Keratinocyte (primary cell): ENCODE results near the gene SLC26A5. TPM values are rescaled to one million over a fixed set of nuclear protein-coding genes. Genes with fewer than 3 reads are reported as not detected.

Experiments used
- DNase-seq: peaks from one replicate; pipeline ENCODE4 v3.0.0-alpha.2; 2011; ENCODE audit warnings: low read depth, missing footprints, low spot score
- FAIRE-seq: peaks from 2 replicates; lab custom pipeline; 2011; peaks lifted over from hg19 to GRCh38; lab: Jason Lieb, UNC
- H2AFZ ChIP-seq: 2 replicates; pipeline ENCODE4 v1.6.0; 2012; ENCODE audit warnings: low read length, control low read depth, inconsistent platforms; ENCODE audit not compliant: control insufficient read depth
- H3K27ac ChIP-seq: 2 replicates; pipeline ENCODE4 v1.5.1; 2011; ENCODE audit warnings: low read length; ENCODE audit not compliant: control insufficient read depth, insufficient read depth
- H3K27me3 ChIP-seq: 3 replicates; pipeline ENCODE4 v1.6.0; 2011; ENCODE audit warnings: low read length; ENCODE audit not compliant: control insufficient read depth, insufficient read depth; ENCODE audit errors: extremely low read depth
- H3K36me3 ChIP-seq, 2 experiments: 2 replicates in 1 of 2; 3 replicates in 1 of 2; pipeline ENCODE4 v1.5.1; 2011; ENCODE audit warnings: low read length in 2 of 2, mild to moderate bottlenecking in 1 of 2; ENCODE audit not compliant: control insufficient read depth in 2 of 2, insufficient read depth in 2 of 2; ENCODE audit errors: extremely low read depth in 1 of 2
- H3K4me1 ChIP-seq: 3 replicates; pipeline ENCODE4 v1.5.1; 2011; ENCODE audit warnings: low read length; ENCODE audit not compliant: control insufficient read depth, insufficient read depth; ENCODE audit errors: extremely low read depth
- H3K4me2 ChIP-seq: 3 replicates; pipeline ENCODE4 v1.6.0; 2011; ENCODE audit warnings: low read depth, low read length; ENCODE audit not compliant: control insufficient read depth, insufficient read depth; ENCODE audit errors: extremely low read depth
- H3K4me3 ChIP-seq, 3 experiments: fragments of 200-600 bp in 1 of 3; sonication (generic) in 1 of 3; 2 replicates in 2 of 3; 3 replicates in 1 of 3; pipeline ENCODE4 v1.5.1; 2011 to 2016; ENCODE audit warnings: low read length in 3 of 3, mild to moderate bottlenecking in 3 of 3, control low read depth in 2 of 3, inconsistent platforms in 1 of 3, low read depth in 1 of 3, mixed read lengths in 1 of 3, mixed run types in 1 of 3, moderate library complexity in 1 of 3; ENCODE audit not compliant: control insufficient read depth in 2 of 3, insufficient read depth in 2 of 3; ENCODE audit errors: extremely low read depth in 1 of 3
- H3K79me2 ChIP-seq: 2 replicates; pipeline ENCODE4 v1.6.0; 2012; ENCODE audit warnings: low read length; ENCODE audit not compliant: control insufficient read depth, insufficient read depth
- H3K9ac ChIP-seq: 3 replicates; pipeline ENCODE4 v1.6.0; 2011; ENCODE audit warnings: low read length; ENCODE audit not compliant: control insufficient read depth, insufficient read depth; ENCODE audit errors: extremely low read depth
- H3K9me1 ChIP-seq: 3 replicates; pipeline ENCODE4 v1.6.0; 2011; ENCODE audit warnings: low read length; ENCODE audit not compliant: control insufficient read depth, insufficient read depth; ENCODE audit errors: extremely low read depth
- H3K9me3 ChIP-seq: 2 replicates; pipeline ENCODE4 v1.5.1; 2012; ENCODE audit warnings: low read depth, low read length; ENCODE audit not compliant: control insufficient read depth
- H4K20me1 ChIP-seq: 3 replicates; pipeline ENCODE4 v1.6.0; 2011; ENCODE audit warnings: low read length; ENCODE audit not compliant: control insufficient read depth, insufficient read depth; ENCODE audit errors: extremely low read depth
- CTCF ChIP-seq, 3 experiments: IDR thresholded peaks in 1 of 3; conservative IDR thresholded peaks in 1 of 3; optimal IDR thresholded peaks in 1 of 3; 2 replicates in 2 of 3; 3 replicates in 1 of 3; pipeline versions ENCODE3 to v1.5.1; 2011; ENCODE audit warnings: low read length in 3 of 3, mild to moderate bottlenecking in 3 of 3, moderate library complexity in 2 of 3, control low read depth in 1 of 3, inconsistent platforms in 1 of 3; ENCODE audit not compliant: insufficient read depth in 2 of 3; ENCODE audit errors: extremely low read depth in 1 of 3
- EZH2 ChIP-seq: IDR thresholded peaks from one replicate; pipeline ENCODE4 v1.6.1; 2012; ENCODE audit warnings: inconsistent platforms, mild to moderate bottlenecking, low read length, moderate library complexity
- dilution Hi-C: fragments of 300-500 bp; cut with MboI; formaldehyde crosslinking; loops from one replicate; pipeline ENCODE4 v1.7.0; 2020; ENCODE audit warnings: low sequenced_read_pairs; ENCODE audit not compliant: extremely low pct_ligation_motif_present
- polyA plus RNA-seq, 5 experiments: library from polyadenylated mRNA; depleted of rRNA in 3 of 5; stranded (reverse) in 3 of 5; stranded (forward) in 1 of 5; unstranded in 1 of 5; fragments of >200 nt; gene quantifications; 1 replicate in 1 of 5; 2 replicates in 3 of 5; 3 replicates in 1 of 5; pipeline versions ENCODE4 v1.2.1 to v1.2.3, GENCODE V29; 2011 to 2012; ENCODE audit warnings: missing spikeins in 2 of 5, low read depth in 1 of 5, low replicate concordance in 1 of 5

Gene SLC26A5
- polyA plus RNA-seq, 1 donor (not counting 4 experiments of a cell fraction or from before 2014, with no cell fraction given) = not detected

GRCh38 chr7:103398483-103399127, 47.4 kb downstream of the SLC26A5 start:
- TF ChIP-seq CTCF (optimal IDR thresholded peaks at IDR 0.05 in 1 of 3, IDR thresholded peaks at IDR 0.05 in 1 of 3, conservative IDR thresholded peaks at IDR 0.05 in 1 of 3; ENCODE audit: extremely low read depth in 1 of 3, insufficient read depth in 2 of 3, low read length in 3 of 3) = no peak
- no peak for TF ChIP-seq EZH2
- dilution Hi-C loops = no loop called here
- no peak overlapping the region for H2AFZ ChIP-seq

GRCh38 chr7:103396471-103396870, 49.5 kb downstream of the SLC26A5 start:
- no peaks in the 10 kb centered on the region for H3K9me1 ChIP-seq
- FAIRE-seq = no peak
- no peaks in the 10 kb centered on the region for H3K9me3 ChIP-seq
- H3K79me2 ChIP-seq = no peaks in the 10 kb centered on the region
- no peaks in the 10 kb centered on the region for H4K20me1 ChIP-seq
- no peak overlapping the region for H3K4me3 ChIP-seq
- no peaks in the 10 kb centered on the region for H3K4me1 ChIP-seq
- no peaks in the 10 kb centered on the region for H3K27me3 ChIP-seq
- no peaks in the 10 kb centered on the region for H3K36me3 ChIP-seq
- dilution Hi-C loops = no loop called here
- TF ChIP-seq CTCF (optimal IDR thresholded peaks at IDR 0.05 in 1 of 3, IDR thresholded peaks at IDR 0.05 in 1 of 3, conservative IDR thresholded peaks at IDR 0.05 in 1 of 3; ENCODE audit: extremely low read depth in 1 of 3, insufficient read depth in 2 of 3, low read length in 3 of 3) (no peak), EZH2 (no peak)
- no peak overlapping the region for H3K9ac ChIP-seq
- no peak overlapping the region for H3K4me2 ChIP-seq
- no peak overlapping the region for H2AFZ ChIP-seq
- DNase-seq = no peak
- H3K27ac ChIP-seq = no peak overlapping the region

More at GRCh38 chr7:103398483-103399127, 47.4 kb downstream of the SLC26A5 start:
- Histone ChIP-seq H3K4me2 (no peak overlapping the region), H3K4me1 (no peaks in the 10 kb centered on the region), H3K9ac (no peak overlapping the region), H3K27ac (no peak overlapping the region), H4K20me1 (no peaks in the 10 kb centered on the region), H3K9me3 (no peaks in the 10 kb centered on the region), H3K79me2 (no peaks in the 10 kb centered on the region), H3K9me1 (no peaks in the 10 kb centered on the region), H3K27me3 (no peaks in the 10 kb centered on the region), H3K36me3 (no peaks in the 10 kb centered on the region), H3K4me3 (no peak overlapping the region)
- DNase-seq = no peak
- no peak for FAIRE-seq
